Caco-2 (cell line): ENCODE measurements around the gene ZNF774. TPM values are rescaled to one million over a fixed set of nuclear protein-coding genes. Genes with fewer than 3 reads are reported as not detected.

Source experiments
- BruUV-seq: library from RNA; stranded (reverse); fragments of 400-500 nt; replicated peaks from 2 replicates; lab custom pipeline; 2021; lab: Mats Ljungman, UMichigan
- CTCF ChIA-PET: fragments of 300-600 bp; sonication (Branson Sonifier 250); formaldehyde crosslinking; loops from one replicate; lab custom pipeline; 2022; ENCODE audit warnings: antibody characterized with exemption; lab: Charles Lee
- POLR2A ChIA-PET: fragments of 300-600 bp; sonication (Branson Sonifier 250); formaldehyde crosslinking; loops from one replicate; lab custom pipeline; 2022; ENCODE audit warnings: antibody characterized with exemption; lab: Charles Lee
- DNase-seq, 2 experiments: peaks; one replicate each; pipeline versions ENCODE4 v3.0.0 to v3.0.0-alpha.2; 2020 to 2022
- H3K27me3 ChIP-seq: replicated peaks from 2 replicates; pipeline ENCODE4 v1.6.0; 2011; ENCODE audit warnings: low read length; ENCODE audit not compliant: control insufficient read depth, insufficient read depth
- H3K36me3 ChIP-seq: 2 replicates; pipeline ENCODE4 v1.5.1; 2011; ENCODE audit warnings: low read length; ENCODE audit not compliant: control insufficient read depth, insufficient read depth
- H3K4me1 ChIP-seq: fragments of 250-450 bp; sonication (Bioruptor Pico); 2 replicates; pipeline ENCODE4 v1.5.1; 2020; ENCODE audit warnings: mild to moderate bottlenecking
- H3K4me3 ChIP-seq: 2 replicates; pipeline ENCODE4 v1.5.1; 2011; ENCODE audit warnings: low read depth, mild to moderate bottlenecking, control low read depth, low read length
- H3K9me3 ChIP-seq: fragments of 250-450 bp; sonication (Bioruptor Pico); 2 replicates; pipeline ENCODE4 v1.5.1; 2020; ENCODE audit warnings: mild to moderate bottlenecking, moderate library complexity
- H3K27ac Mint-ChIP-seq: one replicate; pipeline ENCODE4 v1.8.0; 2022; ENCODE audit warnings: mixed read lengths; ENCODE audit not compliant: unreplicated experiment
- H3K27me3 Mint-ChIP-seq: one replicate; pipeline ENCODE4 v1.8.0; 2022; ENCODE audit warnings: mixed read lengths; ENCODE audit not compliant: insufficient read depth, unreplicated experiment
- H3K36me3 Mint-ChIP-seq: one replicate; pipeline ENCODE4 v1.8.0; 2022; ENCODE audit warnings: mild to moderate bottlenecking, mixed read lengths; ENCODE audit not compliant: insufficient read depth, unreplicated experiment
- H3K4me1 Mint-ChIP-seq: one replicate; pipeline ENCODE4 v1.8.0; 2022; ENCODE audit warnings: low read depth, mixed read lengths; ENCODE audit not compliant: unreplicated experiment
- H3K4me3 Mint-ChIP-seq: one replicate; pipeline ENCODE4 v1.8.0; 2022; ENCODE audit warnings: mild to moderate bottlenecking, moderate library complexity, mixed read lengths; ENCODE audit not compliant: unreplicated experiment
- H3K9me3 Mint-ChIP-seq: one replicate; pipeline ENCODE4 v1.8.0; 2022; ENCODE audit warnings: mixed read lengths; ENCODE audit not compliant: unreplicated experiment
- intact Hi-C: fragments of 100-400 bp; cut with micrococcal nuclease; formaldehyde crosslinking; loops from one replicate; pipeline ENCODE4 v1.10.0; 2022; ENCODE audit not compliant: unreplicated experiment
- total RNA-seq: library from RNA; stranded (reverse); gene quantifications from 2 replicates; pipeline ENCODE4 v1.2.3, GENCODE V29; 2022
- TF ChIP-seq, protein P1 (sequence below), 2 experiments: fragments of 200-600 bp in 1 of 2; IDR thresholded peaks; 1 replicate in 1 of 2; 2 replicates in 1 of 2; pipeline versions ENCODE4 v1.5.1 to v1.8.0; 2011 to 2022; ENCODE audit warnings: antibody characterized with exemption in 1 of 2, control low read depth in 1 of 2, inconsistent platforms in 1 of 2, low read depth in 1 of 2, low read length in 1 of 2, mild to moderate bottlenecking in 1 of 2, moderate library complexity in 1 of 2; ENCODE audit not compliant: insufficient read depth in 1 of 2, severe bottlenecking in 1 of 2, unreplicated experiment in 1 of 2

The ZNF774 gene
- total RNA-seq, 1 experiment from 2014 or later, result 11.9 TPM

- peaks cover 48% of the 10 kb centered on the region for H3K4me1 ChIP-seq
- ChIA-PET POLR2A (interaction anchor here (3.1 kb wide), 1 partner anchor 14 kb away, joined by 19 read pairs; the partner anchor contains the start of gene IQGAP1), CTCF (no interaction called here)
- TF ChIP-seq, protein P1, sequence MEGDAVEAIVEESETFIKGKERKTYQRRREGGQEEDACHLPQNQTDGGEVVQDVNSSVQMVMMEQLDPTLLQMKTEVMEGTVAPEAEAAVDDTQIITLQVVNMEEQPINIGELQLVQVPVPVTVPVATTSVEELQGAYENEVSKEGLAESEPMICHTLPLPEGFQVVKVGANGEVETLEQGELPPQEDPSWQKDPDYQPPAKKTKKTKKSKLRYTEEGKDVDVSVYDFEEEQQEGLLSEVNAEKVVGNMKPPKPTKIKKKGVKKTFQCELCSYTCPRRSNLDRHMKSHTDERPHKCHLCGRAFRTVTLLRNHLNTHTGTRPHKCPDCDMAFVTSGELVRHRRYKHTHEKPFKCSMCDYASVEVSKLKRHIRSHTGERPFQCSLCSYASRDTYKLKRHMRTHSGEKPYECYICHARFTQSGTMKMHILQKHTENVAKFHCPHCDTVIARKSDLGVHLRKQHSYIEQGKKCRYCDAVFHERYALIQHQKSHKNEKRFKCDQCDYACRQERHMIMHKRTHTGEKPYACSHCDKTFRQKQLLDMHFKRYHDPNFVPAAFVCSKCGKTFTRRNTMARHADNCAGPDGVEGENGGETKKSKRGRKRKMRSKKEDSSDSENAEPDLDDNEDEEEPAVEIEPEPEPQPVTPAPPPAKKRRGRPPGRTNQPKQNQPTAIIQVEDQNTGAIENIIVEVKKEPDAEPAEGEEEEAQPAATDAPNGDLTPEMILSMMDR (IDR thresholded peaks at IDR 0.05; ENCODE audit: insufficient read depth in 1 of 2, low read depth in 1 of 2, low read length in 1 of 2, severe bottlenecking in 1 of 2, unreplicated experiment in 1 of 2), result no peak
- intact Hi-C loops, result loop anchor here (2.0 kb wide), 1 partner anchor 14 kb away; the partner anchor contains the start of gene IQGAP1
- no peaks in the 10 kb centered on the region for H3K27me3 Mint-ChIP-seq
- no peak overlapping the region for H3K4me3 Mint-ChIP-seq
- peaks cover 10% of the 10 kb centered on the region for H3K36me3 Mint-ChIP-seq
- no peaks in the 10 kb centered on the region for H3K27me3 ChIP-seq
- no peak overlapping the region for H3K4me3 ChIP-seq
- H3K4me1 Mint-ChIP-seq, result peaks cover 46% of the 10 kb centered on the region
- no peak for DNase-seq
- peak overlapping the region; percentile 96 for H3K27ac Mint-ChIP-seq
- H3K36me3 ChIP-seq, result no peaks in the 10 kb centered on the region
- BruUV-seq, result no TSS peak
- no peaks in the 10 kb centered on the region for H3K9me3 Mint-ChIP-seq
- H3K9me3 ChIP-seq, result no peaks in the 10 kb centered on the region
These were observed 50.7 kb downstream of the ZNF774 start for GRCh38 chr15:90402767-90403166.

GRCh38 chr15:90405055-90405607 is 53.0 kb downstream of the ZNF774 start:
- H3K9me3 Mint-ChIP-seq, result no peaks in the 10 kb centered on the region
- TF ChIP-seq, protein P1 (IDR thresholded peaks at IDR 0.05; ENCODE audit: insufficient read depth in 1 of 2, low read depth in 1 of 2, low read length in 1 of 2, severe bottlenecking in 1 of 2, unreplicated experiment in 1 of 2), result no peak
- DNase-seq, result no peak
- no peaks in the 10 kb centered on the region for H3K36me3 ChIP-seq
- peaks cover 54% of the 10 kb centered on the region for H3K4me1 Mint-ChIP-seq
- H3K36me3 Mint-ChIP-seq, result peaks cover 15% of the 10 kb centered on the region
- intact Hi-C loops, result no loop called here
- CTCF ChIA-PET, result no interaction called here
- peaks cover 40% of the 10 kb centered on the region for H3K4me1 ChIP-seq
- H3K4me3 Mint-ChIP-seq, result no peak overlapping the region
- no peaks in the 10 kb centered on the region for H3K9me3 ChIP-seq
- H3K27me3 ChIP-seq, result no peaks in the 10 kb centered on the region
- no TSS peak for BruUV-seq
- H3K27ac Mint-ChIP-seq, result no peak overlapping the region
- no peak overlapping the region for H3K4me3 ChIP-seq
- H3K27me3 Mint-ChIP-seq, result no peaks in the 10 kb centered on the region
- POLR2A ChIA-PET, result interaction anchor here (1.3 kb wide), 1 partner anchor 17 kb away, joined by 18 read pairs; the partner anchor contains the start of gene IQGAP1

GRCh38 chr15:90407336-90407735 is 55.3 kb downstream of the ZNF774 start:
- peaks cover 18% of the 10 kb centered on the region for H3K36me3 Mint-ChIP-seq
- H3K27me3 Mint-ChIP-seq, result no peaks in the 10 kb centered on the region
- Histone ChIP-seq H3K9me3 (no peaks in the 10 kb centered on the region), H3K4me3 (no peak overlapping the region), H3K27me3 (no peaks in the 10 kb centered on the region), H3K4me1 (peaks cover 33% of the 10 kb centered on the region), H3K36me3 (no peaks in the 10 kb centered on the region)
- TF ChIP-seq, protein P1 (IDR thresholded peaks at IDR 0.05; ENCODE audit: insufficient read depth in 1 of 2, low read depth in 1 of 2, low read length in 1 of 2, severe bottlenecking in 1 of 2, unreplicated experiment in 1 of 2), result no peak
- H3K4me1 Mint-ChIP-seq, result peaks cover 44% of the 10 kb centered on the region
- no peaks in the 10 kb centered on the region for H3K9me3 Mint-ChIP-seq
- ChIA-PET POLR2A (interaction anchor here (2.1 kb wide), 1 partner anchor 20 kb away, joined by 12 read pairs; the partner anchor contains the start of gene IQGAP1), CTCF (no interaction called here)
- intact Hi-C loops, result no loop called here
- no peak overlapping the region for H3K4me3 Mint-ChIP-seq
- no peak for DNase-seq
- no peak overlapping the region for H3K27ac Mint-ChIP-seq
- BruUV-seq, result no TSS peak
